Natural killer cell (primary cell): ENCODE measurements around the gene DUSP9. TPM values are rescaled to one million over a fixed set of nuclear protein-coding genes. Genes with fewer than 3 reads are reported as not detected.

Experiments used
- ATAC-seq, 3 donors: fragments of 150-1000 bp in 2 of 3; fragments of 200-7000 bp in 1 of 3; cut with Tn5 transposase; 1 replicate in 1 of 3; 2 replicates in 2 of 3; pipeline ENCODE4 v1.10.0; 2021; ENCODE audit warnings: mild to moderate bottlenecking in 2 of 3, moderate library complexity in 2 of 3
- DNase-seq, 2 donors: peaks; one replicate each; pipeline versions ENCODE4 v3.0.0 to v3.0.0-alpha.2; 2013 to 2021; ENCODE audit warnings: mixed read lengths in 1 of 2
- H3K27ac ChIP-seq: one replicate; pipeline ENCODE4 v1.5.1; 2013; ENCODE audit warnings: mild to moderate bottlenecking, low read length
- H3K27me3 ChIP-seq: one replicate; pipeline ENCODE4 v1.6.1; 2013; ENCODE audit warnings: low read length; ENCODE audit not compliant: control insufficient read depth, insufficient read depth
- H3K36me3 ChIP-seq: one replicate; pipeline ENCODE4 v1.6.1; 2013; ENCODE audit warnings: low read length; ENCODE audit not compliant: control insufficient read depth, insufficient read depth
- H3K4me1 ChIP-seq: one replicate; pipeline ENCODE4 v1.6.1; 2013; ENCODE audit warnings: low read length; ENCODE audit not compliant: control insufficient read depth, insufficient read depth
- H3K4me3 ChIP-seq: one replicate; pipeline ENCODE4 v1.5.1; 2013; ENCODE audit warnings: low read length
- H3K9me3 ChIP-seq: one replicate; pipeline ENCODE4 v1.6.1; 2013; ENCODE audit warnings: low read length; ENCODE audit not compliant: control insufficient read depth, insufficient read depth
- H3K27ac Mint-ChIP-seq, 2 donors: one replicate each; pipeline ENCODE4 v1.8.0; 2022; ENCODE audit warnings: mild to moderate bottlenecking in 2 of 2, mixed read lengths in 2 of 2, moderate library complexity in 1 of 2
- H3K27me3 Mint-ChIP-seq, 2 donors: one replicate each; pipeline ENCODE4 v1.8.0; 2022; ENCODE audit warnings: low read depth in 2 of 2, mixed read lengths in 2 of 2
- H3K36me3 Mint-ChIP-seq: one replicate; pipeline ENCODE4 v1.8.0; 2022; ENCODE audit warnings: mixed read lengths
- H3K4me1 Mint-ChIP-seq, 2 donors: one replicate each; pipeline ENCODE4 v1.8.0; 2022; ENCODE audit warnings: mixed read lengths in 2 of 2
- H3K4me3 Mint-ChIP-seq: one replicate; pipeline ENCODE4 v1.8.0; 2022; ENCODE audit warnings: mild to moderate bottlenecking, moderate library complexity, mixed read lengths
- H3K9me3 Mint-ChIP-seq, 2 donors: one replicate each; pipeline ENCODE4 v1.8.0; 2022; ENCODE audit warnings: mixed read lengths in 2 of 2
- WGBS: methylation state at CpG from one replicate; pipeline ENCODE4 v1.1.7; 2013; ENCODE audit warnings: missing lambda C conversion rate; ENCODE audit not compliant: insufficient coverage; 5-methylcytosine and 5-hydroxymethylcytosine counted together
- intact Hi-C: fragments of 100-400 bp; cut with micrococcal nuclease; formaldehyde crosslinking; loops from one replicate; pipeline ENCODE4 v1.14.2; 2022
- total RNA-seq, 4 donors: library from RNA; stranded (reverse); fragments of 120-200 nt in 1 of 4; gene quantifications; one replicate each; pipeline versions ENCODE4 v1.2.3 to v1.2.4, GENCODE V29; 2013 to 2022
- TF ChIP-seq, protein P1 (sequence below): fragments of 200-600 bp; IDR thresholded peaks from one replicate; pipeline ENCODE4 v1.8.0; 2022; ENCODE audit warnings: antibody characterized with exemption

Gene DUSP9
- total RNA-seq, 3 donors from 2014 or later (not counting 1 experiment from before 2014, with no cell fraction given): not detected

GRCh38 chrX:153623310-153624029 is 23.5 kb upstream of the DUSP9 start:
- Histone ChIP-seq H3K4me3 (no peak overlapping the region), H3K36me3 (no peaks in the 10 kb centered on the region), H3K27ac (no peak overlapping the region), H3K27me3 (no peaks in the 10 kb centered on the region), H3K4me1 (no peaks in the 10 kb centered on the region), H3K9me3 (no peaks in the 10 kb centered on the region)
- Mint-ChIP-seq H3K36me3 (no peaks in the 10 kb centered on the region), H3K27me3 (peaks cover 4 to 13% of the 10 kb centered on the region in 2 donors), H3K27ac (no peak overlapping the region), H3K9me3 (no peaks in the 10 kb centered on the region), H3K4me1 (no peaks in the 10 kb centered on the region), H3K4me3 (no peak overlapping the region)
- intact Hi-C loops: no loop called here
- 81% methylated on average over 16 of the region's 16 CpGs for WGBS
- TF ChIP-seq, protein P1, sequence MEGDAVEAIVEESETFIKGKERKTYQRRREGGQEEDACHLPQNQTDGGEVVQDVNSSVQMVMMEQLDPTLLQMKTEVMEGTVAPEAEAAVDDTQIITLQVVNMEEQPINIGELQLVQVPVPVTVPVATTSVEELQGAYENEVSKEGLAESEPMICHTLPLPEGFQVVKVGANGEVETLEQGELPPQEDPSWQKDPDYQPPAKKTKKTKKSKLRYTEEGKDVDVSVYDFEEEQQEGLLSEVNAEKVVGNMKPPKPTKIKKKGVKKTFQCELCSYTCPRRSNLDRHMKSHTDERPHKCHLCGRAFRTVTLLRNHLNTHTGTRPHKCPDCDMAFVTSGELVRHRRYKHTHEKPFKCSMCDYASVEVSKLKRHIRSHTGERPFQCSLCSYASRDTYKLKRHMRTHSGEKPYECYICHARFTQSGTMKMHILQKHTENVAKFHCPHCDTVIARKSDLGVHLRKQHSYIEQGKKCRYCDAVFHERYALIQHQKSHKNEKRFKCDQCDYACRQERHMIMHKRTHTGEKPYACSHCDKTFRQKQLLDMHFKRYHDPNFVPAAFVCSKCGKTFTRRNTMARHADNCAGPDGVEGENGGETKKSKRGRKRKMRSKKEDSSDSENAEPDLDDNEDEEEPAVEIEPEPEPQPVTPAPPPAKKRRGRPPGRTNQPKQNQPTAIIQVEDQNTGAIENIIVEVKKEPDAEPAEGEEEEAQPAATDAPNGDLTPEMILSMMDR: no peak
- no peak for DNase-seq
- no peak for ATAC-seq

DNA sequence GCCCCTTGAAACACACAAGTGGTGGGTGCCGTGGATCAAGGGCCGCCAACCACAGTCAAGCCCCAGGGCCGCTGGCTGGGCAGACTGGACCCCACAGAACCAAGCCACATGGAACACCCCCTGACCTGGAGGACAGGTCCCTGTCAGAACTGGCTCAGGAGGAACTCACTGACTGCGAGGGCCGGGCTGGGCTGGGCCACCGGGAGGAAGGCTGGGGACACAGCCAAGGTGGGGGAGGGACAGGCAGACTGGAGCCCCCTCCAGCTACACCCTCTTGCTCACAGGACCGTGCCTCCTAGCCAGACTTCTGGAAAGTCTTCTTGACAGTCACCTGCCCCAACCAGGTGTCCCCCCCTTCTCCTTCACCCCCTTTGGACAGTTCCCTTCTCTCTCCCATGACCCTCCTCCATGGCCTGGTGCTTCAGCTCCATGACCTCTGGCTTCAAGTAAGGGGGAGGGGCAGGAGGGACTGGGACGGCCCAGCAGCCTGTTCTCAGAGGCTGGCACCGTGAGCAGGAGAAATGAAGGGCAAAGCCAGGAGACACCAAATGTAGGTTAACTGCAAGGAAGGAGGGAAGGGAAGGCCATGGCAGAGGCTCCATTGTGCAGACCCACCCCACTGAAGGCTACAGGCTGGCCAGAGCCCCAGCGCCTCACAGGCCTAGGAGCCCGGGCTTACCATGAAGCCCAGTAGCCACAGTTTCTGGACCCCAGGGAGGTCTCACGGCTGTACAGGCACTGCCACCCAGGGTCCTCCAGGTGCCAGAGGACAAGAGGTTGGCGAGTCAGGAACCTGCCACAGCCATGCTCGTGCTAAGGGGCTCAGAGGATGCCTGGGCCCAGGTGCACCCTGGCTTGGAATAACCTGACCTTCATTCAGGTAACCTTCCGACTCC is 22.6 kb upstream of the DUSP9 start:
- no peak overlapping the region for H3K4me3 Mint-ChIP-seq
- no peaks in the 10 kb centered on the region for H3K27me3 ChIP-seq

DNA sequence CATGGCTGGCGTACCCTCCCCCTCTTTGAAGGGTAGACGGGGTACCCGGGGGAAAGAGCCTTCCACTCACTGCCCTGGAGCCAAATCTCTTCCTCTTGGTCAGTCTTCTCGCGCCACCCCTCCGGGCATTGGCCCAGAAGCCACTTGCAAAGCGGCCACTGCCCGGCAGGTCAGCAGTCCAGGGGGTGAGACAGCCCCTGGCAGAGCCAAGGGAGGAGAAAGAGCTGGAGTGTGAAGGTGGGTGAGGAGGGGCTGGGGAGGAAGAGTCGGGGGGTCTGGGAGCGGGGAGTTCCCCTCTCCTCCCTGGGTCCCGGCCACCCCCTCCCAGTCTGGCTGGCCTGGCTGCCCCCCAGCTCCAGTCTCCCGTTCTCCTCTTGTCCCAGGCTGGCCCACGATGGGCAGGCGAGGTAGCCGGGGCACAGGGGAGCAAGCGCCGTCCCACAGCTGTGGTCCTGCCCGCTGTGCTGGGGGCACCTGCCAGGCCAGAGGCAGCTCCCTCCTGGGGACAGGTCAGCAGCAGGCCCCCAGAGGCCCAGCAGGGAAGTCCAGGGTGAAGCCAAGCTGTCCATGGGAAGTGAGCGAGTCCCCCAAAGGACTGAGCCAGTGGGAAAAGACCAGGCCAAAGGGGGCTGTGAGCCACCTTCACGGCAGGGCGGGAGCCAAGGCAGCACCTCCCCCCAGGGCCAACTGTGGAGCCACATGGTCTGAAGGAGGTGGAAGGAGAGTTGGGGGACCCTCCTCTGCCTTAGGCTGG is 21.6 kb upstream of the DUSP9 start:
- Histone ChIP-seq H3K27ac (no peak overlapping the region), H3K4me3 (no peak overlapping the region), H3K4me1 (no peaks in the 10 kb centered on the region), H3K27me3 (no peaks in the 10 kb centered on the region), H3K36me3 (no peaks in the 10 kb centered on the region), H3K9me3 (no peaks in the 10 kb centered on the region)
- TF ChIP-seq, protein P1: no peak
- no peak for ATAC-seq
- Mint-ChIP-seq H3K4me1 (no peaks in the 10 kb centered on the region), H3K27me3 (peaks cover 2 to 19% of the 10 kb centered on the region in 2 donors), H3K9me3 (no peaks in the 10 kb centered on the region), H3K36me3 (no peaks in the 10 kb centered on the region), H3K27ac (no peak overlapping the region), H3K4me3 (no peak overlapping the region)
- 86% methylated on average over 19 of the region's 21 CpGs for WGBS
- DNase-seq: no peak
- intact Hi-C loops: no loop called here

More for the DNA sequence above, 22.6 kb upstream of the DUSP9 start:
- Mint-ChIP-seq H3K4me1 (no peaks in the 10 kb centered on the region), H3K36me3 (no peaks in the 10 kb centered on the region), H3K9me3 (no peaks in the 10 kb centered on the region), H3K27ac (no peak overlapping the region), H3K27me3 (peaks cover 0 to 11% of the 10 kb centered on the region in 2 donors)
- no peak for ATAC-seq
- no peak overlapping the region for H3K4me3 ChIP-seq
- DNase-seq: no peak
- H3K9me3 ChIP-seq: no peaks in the 10 kb centered on the region
- TF ChIP-seq, protein P1: no peak
- intact Hi-C loops: no loop called here
- H3K36me3 ChIP-seq: no peaks in the 10 kb centered on the region
- WGBS: 86% methylated on average over 15 of the region's 15 CpGs
- H3K4me1 ChIP-seq: no peaks in the 10 kb centered on the region
- no peak overlapping the region for H3K27ac ChIP-seq
